Measurements from ENCODE around the gene IQSEC1.

GRCh38 chr3:12933901-12934300, 139.3 kb downstream of the IQSEC1 start:
- no peak for TF ChIP-seq CTCF (optimal IDR thresholded peaks at IDR 0.05 in 1 of 3, IDR thresholded peaks at IDR 0.05 in 1 of 3, conservative IDR thresholded peaks at IDR 0.05 in 1 of 3; ENCODE audit: extremely low read depth in 1 of 3, insufficient read depth in 2 of 3, low read length in 3 of 3)
- TF ChIP-seq EZH2 (IDR thresholded peaks at IDR 0.05; ENCODE audit: low read length): no peak
